Parathyroid adenoma (tissue), 2 donors: ENCODE measurements around the gene TIMM22.

Experiments
- H2AFZ ChIP-seq: fragments of 300-600 bp; sonication (generic); one replicate; pipeline ENCODE4 v1.7.0; 2017; ENCODE audit warnings: antibody characterized with exemption, mild to moderate bottlenecking
- H3K27ac ChIP-seq: fragments of 300-600 bp; sonication (generic); one replicate; pipeline ENCODE4 v1.7.0; 2017
- H3K27me3 ChIP-seq: fragments of 300-600 bp; sonication (generic); one replicate; pipeline ENCODE4 v1.7.0; 2017; ENCODE audit warnings: low read length; ENCODE audit not compliant: control insufficient read depth, insufficient read depth
- H3K36me3 ChIP-seq: fragments of 300-600 bp; sonication (generic); one replicate; pipeline ENCODE4 v1.7.0; 2017; ENCODE audit warnings: low read length; ENCODE audit not compliant: control insufficient read depth, insufficient read depth
- H3K4me1 ChIP-seq: fragments of 300-600 bp; sonication (generic); one replicate; pipeline ENCODE4 v1.7.0; 2017; ENCODE audit warnings: control low read depth
- H3K4me2 ChIP-seq: fragments of 300-600 bp; sonication (generic); one replicate; pipeline ENCODE4 v1.7.0; 2017; ENCODE audit warnings: low read length
- H3K4me3 ChIP-seq: fragments of 300-600 bp; sonication (generic); one replicate; pipeline ENCODE4 v1.7.0; 2017; ENCODE audit warnings: low read depth, low read length
- H3K79me2 ChIP-seq: fragments of 300-600 bp; sonication (generic); one replicate; pipeline ENCODE4 v1.7.0; 2017; ENCODE audit warnings: control low read depth
- H3K9ac ChIP-seq: fragments of 300-600 bp; sonication (generic); one replicate; pipeline ENCODE4 v1.7.0; 2017; ENCODE audit warnings: mild to moderate bottlenecking
- H3K9me3 ChIP-seq: fragments of 300-600 bp; sonication (generic); one replicate; pipeline ENCODE4 v1.7.0; 2017; ENCODE audit warnings: low read length; ENCODE audit not compliant: control insufficient read depth
- CTCF ChIP-seq: fragments of 300-600 bp; sonication (generic); IDR thresholded peaks from one replicate; pipeline ENCODE4 v1.7.0; 2017; ENCODE audit warnings: antibody characterized with exemption, mild to moderate bottlenecking
- donor health status: primary hyperparathyroidism.

Gene TIMM22

GRCh38 chr17:1027044-1027443, 30.1 kb downstream of the TIMM22 start:
- TF ChIP-seq CTCF = no peak
- peaks cover 40% of the 10 kb centered on the region for H3K79me2 ChIP-seq
- H3K27ac ChIP-seq = no peak overlapping the region
- no peaks in the 10 kb centered on the region for H3K9me3 ChIP-seq
- no peak overlapping the region for H2AFZ ChIP-seq
- H3K4me2 ChIP-seq = no peak overlapping the region
- H3K4me3 ChIP-seq = no peak overlapping the region
- H3K27me3 ChIP-seq = no peaks in the 10 kb centered on the region
- H3K36me3 ChIP-seq = no peaks in the 10 kb centered on the region
- peaks cover 11% of the 10 kb centered on the region for H3K4me1 ChIP-seq
- no peak overlapping the region for H3K9ac ChIP-seq

GRCh38 chr17:1029196-1029921, 32.4 kb downstream of the TIMM22 start:
- no peaks in the 10 kb centered on the region for H3K27me3 ChIP-seq
- H3K4me2 ChIP-seq = no peak overlapping the region
- H3K4me1 ChIP-seq = peaks cover 26% of the 10 kb centered on the region
- no peak for TF ChIP-seq CTCF
- no peak overlapping the region for H3K27ac ChIP-seq
- no peak overlapping the region for H3K4me3 ChIP-seq
- no peak overlapping the region for H2AFZ ChIP-seq
- no peak overlapping the region for H3K9ac ChIP-seq
- no peaks in the 10 kb centered on the region for H3K36me3 ChIP-seq
- peaks cover 25% of the 10 kb centered on the region for H3K79me2 ChIP-seq
- no peaks in the 10 kb centered on the region for H3K9me3 ChIP-seq

GRCh38 chr17:1029922-1030644, 33.2 kb downstream of the TIMM22 start:
- Histone ChIP-seq H3K27ac (peak overlapping the region; percentile 71), H3K79me2 (peaks cover 25% of the 10 kb centered on the region), H3K4me1 (peaks cover 30% of the 10 kb centered on the region), H3K27me3 (no peaks in the 10 kb centered on the region), H3K4me2 (peak overlapping the region; percentile 66), H3K36me3 (no peaks in the 10 kb centered on the region), H3K4me3 (peak overlapping the region; percentile 33), H2AFZ (no peak overlapping the region), H3K9me3 (no peaks in the 10 kb centered on the region), H3K9ac (no peak overlapping the region)
- no peak for TF ChIP-seq CTCF

GRCh38 chr17:1030684-1031532, 34.0 kb downstream of the TIMM22 start:
- H2AFZ ChIP-seq = peak overlapping the region; percentile 5
- no peak for TF ChIP-seq CTCF
- peak overlapping the region; percentile 71 for H3K27ac ChIP-seq
- no peaks in the 10 kb centered on the region for H3K9me3 ChIP-seq
- H3K4me2 ChIP-seq = peak overlapping the region; percentile 66
- H3K36me3 ChIP-seq = no peaks in the 10 kb centered on the region
- peaks cover 30% of the 10 kb centered on the region for H3K4me1 ChIP-seq
- H3K4me3 ChIP-seq = peak overlapping the region; percentile 33
- no peak overlapping the region for H3K9ac ChIP-seq
- no peaks in the 10 kb centered on the region for H3K27me3 ChIP-seq
- H3K79me2 ChIP-seq = peaks cover 17% of the 10 kb centered on the region
